ENCODE measurements around the gene FAM47E.

DNA sequence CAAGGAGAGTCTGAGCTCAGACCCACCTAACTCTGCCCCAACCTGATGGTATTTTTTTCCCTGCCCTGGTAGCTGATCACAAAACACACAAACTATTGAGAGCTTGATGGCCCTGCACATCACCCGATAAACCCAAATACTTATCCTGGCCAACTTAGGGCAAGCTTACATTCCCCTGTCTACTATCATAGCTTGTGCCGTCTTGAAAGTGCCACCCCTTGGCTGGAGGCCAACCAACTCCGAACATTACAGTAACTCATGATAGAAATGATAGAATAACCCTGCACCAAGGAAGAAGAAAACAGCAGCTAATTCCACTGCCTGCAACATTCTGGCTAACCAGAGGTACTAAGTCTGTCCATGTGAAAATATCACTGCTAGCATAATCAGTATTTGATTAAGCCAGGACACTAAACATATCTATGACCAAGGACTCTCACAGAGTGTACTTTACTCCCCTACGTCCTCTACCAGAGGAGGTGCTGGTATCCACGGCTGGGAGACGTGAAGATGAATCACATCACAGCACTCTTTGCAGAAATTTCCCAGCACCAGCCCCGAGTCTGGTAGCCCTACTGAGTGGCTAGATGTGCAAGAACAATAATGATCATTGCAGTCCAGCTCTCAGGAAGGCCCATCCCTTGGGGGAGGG lies 63.9 kb downstream of the FAM47E start:
- TF ChIP-seq, protein P1, sequence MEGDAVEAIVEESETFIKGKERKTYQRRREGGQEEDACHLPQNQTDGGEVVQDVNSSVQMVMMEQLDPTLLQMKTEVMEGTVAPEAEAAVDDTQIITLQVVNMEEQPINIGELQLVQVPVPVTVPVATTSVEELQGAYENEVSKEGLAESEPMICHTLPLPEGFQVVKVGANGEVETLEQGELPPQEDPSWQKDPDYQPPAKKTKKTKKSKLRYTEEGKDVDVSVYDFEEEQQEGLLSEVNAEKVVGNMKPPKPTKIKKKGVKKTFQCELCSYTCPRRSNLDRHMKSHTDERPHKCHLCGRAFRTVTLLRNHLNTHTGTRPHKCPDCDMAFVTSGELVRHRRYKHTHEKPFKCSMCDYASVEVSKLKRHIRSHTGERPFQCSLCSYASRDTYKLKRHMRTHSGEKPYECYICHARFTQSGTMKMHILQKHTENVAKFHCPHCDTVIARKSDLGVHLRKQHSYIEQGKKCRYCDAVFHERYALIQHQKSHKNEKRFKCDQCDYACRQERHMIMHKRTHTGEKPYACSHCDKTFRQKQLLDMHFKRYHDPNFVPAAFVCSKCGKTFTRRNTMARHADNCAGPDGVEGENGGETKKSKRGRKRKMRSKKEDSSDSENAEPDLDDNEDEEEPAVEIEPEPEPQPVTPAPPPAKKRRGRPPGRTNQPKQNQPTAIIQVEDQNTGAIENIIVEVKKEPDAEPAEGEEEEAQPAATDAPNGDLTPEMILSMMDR (IDR thresholded peaks at IDR 0.05 in 4 of 5, conservative IDR thresholded peaks at IDR 0.05 in 1 of 5) = no peak
- TF ChIP-seq POLR2A (IDR thresholded peaks at IDR 0.05) = no peak

Measured in gastrocnemius medialis (tissue), 4 donors.